ACC112 (cell line): Measurements from ENCODE around the gene IFNA8.
"Not testable (repeated sequence)": the region's sequence is repeated elsewhere in the genome, so short reads cannot be mapped to it uniquely, and the experiment has no call there.

Experiments used
- H2AFZ ChIP-seq: fragments of 200-600 bp; sonication (generic); one replicate; pipeline ENCODE4 v1.6.0; 2017; ENCODE audit warnings: antibody characterized with exemption, low read length; ENCODE audit not compliant: unreplicated experiment
- H3K27ac ChIP-seq: fragments of 200-600 bp; sonication (generic); 2 replicates; pipeline ENCODE4 v1.5.1; 2014; ENCODE audit warnings: low read depth, mild to moderate bottlenecking, antibody characterized with exemption, low read length, moderate library complexity
- H3K27me3 ChIP-seq: fragments of 200-600 bp; sonication (generic); 2 replicates; pipeline ENCODE4 v1.6.1; 2014; ENCODE audit warnings: mild to moderate bottlenecking, antibody characterized with exemption, low read length, moderate library complexity, mixed read lengths; ENCODE audit not compliant: insufficient read depth
- H3K36me3 ChIP-seq: fragments of 200-600 bp; sonication (generic); 2 replicates; pipeline ENCODE4 v1.6.1; 2016; ENCODE audit warnings: mild to moderate bottlenecking, antibody characterized with exemption, low read length, moderate library complexity, mixed read lengths; ENCODE audit not compliant: insufficient read depth
- H3K4me1 ChIP-seq: fragments of 200-600 bp; sonication (generic); one replicate; pipeline ENCODE4 v1.6.1; 2016; ENCODE audit warnings: low read length, mixed read lengths; ENCODE audit not compliant: insufficient read depth, unreplicated experiment, control insufficient read depth
- H3K4me3 ChIP-seq: fragments of 200-600 bp; sonication (generic); 2 replicates; pipeline ENCODE4 v1.5.1; 2014; ENCODE audit warnings: mild to moderate bottlenecking, low read depth, low read length
- H3K79me2 ChIP-seq: fragments of 200-600 bp; sonication (generic); one replicate; pipeline ENCODE4 v1.6.0; 2016; ENCODE audit warnings: low read length; ENCODE audit not compliant: control insufficient read depth, unreplicated experiment, insufficient read depth

Gene IFNA8

DNA sequence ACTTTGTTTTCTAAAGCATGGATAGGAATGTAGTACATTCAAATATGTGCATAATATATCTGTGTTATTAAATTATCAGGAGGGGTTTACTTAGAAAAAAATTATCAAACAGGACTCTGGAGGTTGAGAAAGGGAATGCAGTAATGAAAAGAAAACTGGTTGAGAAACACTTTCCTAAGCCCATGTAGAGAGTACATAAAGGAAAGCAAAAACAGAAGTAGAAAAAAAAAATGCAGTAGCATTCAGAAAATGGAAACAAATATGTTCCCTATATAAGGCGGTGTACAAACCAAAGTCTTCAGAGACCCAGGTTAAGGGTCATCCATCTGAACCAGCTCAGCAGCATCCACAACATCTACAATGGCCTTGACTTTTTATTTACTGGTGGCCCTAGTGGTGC is at the start of gene IFNA8:
Gene IFNA8, plus strand, starts transcription at position 301 of the 400 bp plus-strand sequence. Its CDS starts 60 bp downstream, at position 361.
- H2AFZ ChIP-seq, result no peak within 1 kb of the TSS
- H3K27ac ChIP-seq, result no peak within 1 kb of the TSS
- no peak within 1 kb of the TSS for H3K4me3 ChIP-seq
- H3K27me3 ChIP-seq, result no peaks in the 10 kb centered on the region
- H3K4me1 ChIP-seq, result no peaks in the 10 kb centered on the region
- H3K79me2 ChIP-seq, result no peaks in the 10 kb centered on the region
- no peaks in the 10 kb centered on the region for H3K36me3 ChIP-seq

DNA sequence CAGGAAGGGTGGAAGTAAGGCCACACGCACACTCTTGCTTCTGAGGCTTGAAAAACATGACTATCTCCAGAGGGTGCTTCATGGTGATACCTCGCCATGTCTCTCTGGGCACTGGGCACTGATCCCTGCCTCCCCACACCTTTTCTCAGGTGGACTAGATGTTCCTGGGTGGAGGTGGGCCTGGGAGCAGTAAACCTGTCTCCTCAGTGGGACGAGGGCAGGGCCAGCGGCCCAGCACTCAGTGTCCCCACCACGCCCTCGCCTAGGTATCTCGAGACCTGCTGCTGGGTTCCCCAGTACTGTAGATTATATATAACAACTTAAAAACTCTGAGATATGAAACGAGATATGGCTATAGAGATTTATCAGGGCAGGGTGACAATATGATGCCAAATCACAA is 46.6 kb upstream of the IFNA8 start:
- Histone ChIP-seq H3K4me3 (no peak overlapping the region), H2AFZ (no peak overlapping the region), H3K36me3 (no peaks in the 10 kb centered on the region), H3K27ac (no peak overlapping the region), H3K27me3 (peaks cover 29% of the 10 kb centered on the region), H3K4me1 (peaks cover 6% of the 10 kb centered on the region), H3K79me2 (no peaks in the 10 kb centered on the region)

DNA sequence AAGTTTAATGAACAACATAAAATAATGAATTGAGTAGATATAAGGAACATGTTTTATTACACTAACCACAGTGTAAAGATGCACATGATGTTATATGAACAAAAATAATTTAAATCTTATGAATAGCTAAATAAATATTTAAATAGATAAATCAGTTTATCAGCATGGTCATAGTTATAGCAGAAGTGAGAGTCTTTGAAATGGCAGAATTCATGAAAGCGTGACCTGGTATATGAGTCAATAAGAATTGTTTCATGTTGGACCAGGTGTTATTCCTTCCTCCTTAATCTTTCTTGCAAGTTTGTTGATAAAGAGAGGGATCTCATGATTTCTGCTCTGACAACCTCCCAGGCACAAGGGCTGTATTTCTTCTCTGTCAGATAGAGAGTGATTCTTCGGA is 41.7 kb upstream of the IFNA8 start:
- H2AFZ ChIP-seq, H3K27ac ChIP-seq, H3K79me2 ChIP-seq, H3K4me1 ChIP-seq, H3K4me3 ChIP-seq, H3K36me3 ChIP-seq: not testable (repeated sequence)
- H3K27me3 ChIP-seq, result peaks cover 58% of the 10 kb centered on the region

DNA sequence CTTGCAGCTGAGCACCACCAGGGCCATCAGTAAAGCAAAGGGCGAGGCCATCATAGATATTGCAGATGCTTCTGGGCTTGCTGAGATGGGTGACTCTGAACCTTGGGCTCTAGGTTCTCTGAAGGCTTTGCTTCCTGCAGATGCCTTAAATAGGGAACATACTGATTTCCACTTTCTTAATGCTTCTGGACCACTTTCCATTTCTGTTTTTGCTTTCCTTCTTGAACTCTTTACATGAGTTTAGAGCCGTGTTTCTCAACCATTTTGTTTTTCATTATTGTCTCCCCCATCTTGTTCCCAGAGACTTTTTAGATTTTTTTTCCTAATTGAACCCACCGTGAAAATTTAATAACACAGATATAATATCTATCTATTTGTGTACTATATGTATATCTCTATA is 41.0 kb upstream of the IFNA8 start, which contains the start of gene IFNA13:
Gene IFNA13, minus strand, starts transcription at position 101 of the 400 bp plus-strand sequence. Its CDS starts 47 bp downstream, at position 54.
- Histone ChIP-seq H3K4me3 (no peak within 1 kb of the TSS), H3K27me3 (peaks cover 55% of the 10 kb centered on the region), H3K27ac (no peak within 1 kb of the TSS), H3K79me2 (no peaks in the 10 kb centered on the region), H2AFZ (no peak within 1 kb of the TSS), H3K4me1 (no peaks in the 10 kb centered on the region), H3K36me3 (no peaks in the 10 kb centered on the region)

DNA sequence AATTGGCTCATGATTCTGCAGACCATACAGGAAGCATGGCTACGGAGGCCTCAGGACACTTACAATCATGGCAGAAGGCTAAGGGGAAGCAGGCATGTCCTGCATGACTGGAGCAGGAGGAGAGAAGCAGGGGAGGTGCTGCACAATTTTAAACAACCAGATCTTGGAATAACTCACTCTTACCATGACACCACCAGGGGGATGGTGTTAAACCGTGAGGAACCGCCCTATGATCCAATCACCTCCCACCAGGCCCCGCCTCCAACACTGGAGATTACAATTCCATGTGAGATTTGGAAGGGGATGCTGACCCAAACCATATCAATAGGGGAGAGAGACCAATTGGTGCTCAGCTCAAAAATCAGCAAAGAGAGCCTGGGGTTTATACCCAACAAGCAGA is 37.5 kb upstream of the IFNA8 start:
- H3K4me3 ChIP-seq, H3K79me2 ChIP-seq, H3K27ac ChIP-seq, H3K36me3 ChIP-seq, H3K4me1 ChIP-seq, H2AFZ ChIP-seq: not testable (repeated sequence)
- peaks cover 47% of the 10 kb centered on the region for H3K27me3 ChIP-seq

DNA sequence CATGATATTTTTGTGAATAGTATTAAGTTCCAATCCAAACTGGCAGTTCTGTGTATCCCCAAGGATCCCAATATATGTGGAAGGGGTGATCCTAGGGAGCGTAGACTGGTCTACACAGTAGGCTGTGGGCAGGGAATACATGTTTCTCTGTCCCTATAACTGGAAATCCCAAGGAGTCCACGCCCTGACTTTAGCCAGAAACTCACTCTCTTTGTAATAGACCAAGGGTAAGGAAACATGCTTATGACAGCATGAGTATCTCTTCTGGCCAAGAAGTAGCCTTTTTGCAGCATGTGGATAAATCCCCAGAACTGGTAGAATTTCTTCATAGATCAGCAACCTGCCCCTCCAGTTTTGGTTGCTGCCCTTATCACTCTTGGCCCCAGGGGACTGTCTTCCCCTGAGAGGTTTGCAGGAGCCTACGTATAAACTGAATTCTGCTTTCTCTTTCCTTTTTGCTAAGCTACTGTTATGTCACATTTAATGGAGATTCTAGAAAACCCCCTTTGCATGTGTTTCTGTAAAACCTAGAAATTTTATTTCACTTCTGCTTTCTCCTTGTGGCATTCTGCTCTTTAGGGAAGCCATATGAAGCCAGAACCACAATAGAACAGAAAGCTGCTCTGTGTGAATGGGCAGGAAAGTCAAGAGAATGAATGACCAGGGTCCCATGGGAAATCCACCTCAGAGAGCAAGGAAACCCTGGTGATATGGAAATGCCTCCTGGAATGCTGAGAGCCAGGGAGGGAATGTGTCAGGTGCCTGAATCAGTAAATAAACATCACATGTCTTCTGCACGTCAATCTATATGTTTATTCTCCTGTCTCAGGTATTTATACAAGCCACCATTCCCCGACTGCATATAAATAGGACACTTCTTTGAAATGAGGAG is 27.2 kb upstream of the IFNA8 start:
- no peak overlapping the region for H3K27ac ChIP-seq
- peaks cover 68% of the 10 kb centered on the region for H3K27me3 ChIP-seq
- no peak overlapping the region for H2AFZ ChIP-seq
- H3K79me2 ChIP-seq, result no peaks in the 10 kb centered on the region
- peaks cover 9% of the 10 kb centered on the region for H3K4me1 ChIP-seq
- peak overlapping the region; percentile 64 for H3K4me3 ChIP-seq
- H3K36me3 ChIP-seq, result no peaks in the 10 kb centered on the region

DNA sequence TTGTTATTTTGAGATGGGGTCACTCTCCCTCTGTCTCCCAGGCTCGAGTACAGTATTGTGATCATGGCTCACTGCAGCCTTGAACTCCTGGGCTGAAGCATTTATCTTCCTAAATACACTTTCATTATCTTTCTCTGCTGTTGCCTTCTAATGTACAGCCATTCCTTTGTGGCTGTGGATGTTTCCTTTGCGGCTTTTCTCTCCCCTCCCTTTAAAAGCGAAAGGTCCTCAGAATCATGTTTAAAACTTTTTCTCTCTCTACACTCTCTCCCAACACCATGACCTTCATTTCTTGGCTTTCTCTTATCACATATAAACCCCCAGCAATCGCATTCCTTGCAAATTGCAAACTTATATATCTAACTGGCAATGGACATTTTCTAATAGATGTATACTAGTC is 25.3 kb upstream of the IFNA8 start:
- H2AFZ ChIP-seq, result peak overlapping the region; percentile 2
- H3K79me2 ChIP-seq, result no peaks in the 10 kb centered on the region
- H3K36me3 ChIP-seq, result no peaks in the 10 kb centered on the region
- no peak overlapping the region for H3K27ac ChIP-seq
- H3K4me1 ChIP-seq, result peaks cover 9% of the 10 kb centered on the region
- no peak overlapping the region for H3K4me3 ChIP-seq
- peaks cover 61% of the 10 kb centered on the region for H3K27me3 ChIP-seq

DNA sequence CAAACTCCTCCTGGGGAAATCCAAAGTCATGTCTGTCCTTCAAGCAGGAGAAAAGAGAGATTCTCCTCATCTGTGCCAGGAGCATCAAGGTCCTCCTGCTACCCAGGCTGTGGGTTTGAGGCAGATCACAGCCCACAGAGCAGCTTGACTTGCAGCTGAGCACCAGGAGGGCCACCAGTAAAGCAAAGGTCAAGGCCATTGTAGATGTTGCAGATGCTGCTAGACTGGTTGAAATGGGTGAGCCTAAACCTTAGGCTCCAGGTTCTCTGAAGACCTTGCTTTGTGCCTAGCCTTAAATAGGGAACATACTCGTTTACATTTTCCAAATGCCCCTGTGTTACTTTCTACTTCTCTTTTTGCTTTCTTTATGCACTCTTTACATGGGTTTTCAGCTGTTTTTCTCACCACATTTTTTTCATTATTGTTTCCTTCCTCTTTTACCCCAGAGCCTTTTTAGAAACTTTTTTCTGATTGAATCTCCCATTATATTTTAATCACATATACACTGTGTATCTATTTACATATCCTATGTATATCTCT is 23.7 kb upstream of the IFNA8 start, which contains the start of gene IFNA2:
Gene IFNA2, minus strand, starts transcription at position 268 of the 540 bp plus-strand sequence. Its CDS starts 69 bp downstream, at position 199.
- no peak within 1 kb of the TSS for H3K4me3 ChIP-seq
- no peak within 1 kb of the TSS for H2AFZ ChIP-seq
- no peak within 1 kb of the TSS for H3K27ac ChIP-seq
- H3K4me1 ChIP-seq, result peaks cover 9% of the 10 kb centered on the region
- no peaks in the 10 kb centered on the region for H3K36me3 ChIP-seq
- peaks cover 62% of the 10 kb centered on the region for H3K27me3 ChIP-seq
- H3K79me2 ChIP-seq, result no peaks in the 10 kb centered on the region

DNA sequence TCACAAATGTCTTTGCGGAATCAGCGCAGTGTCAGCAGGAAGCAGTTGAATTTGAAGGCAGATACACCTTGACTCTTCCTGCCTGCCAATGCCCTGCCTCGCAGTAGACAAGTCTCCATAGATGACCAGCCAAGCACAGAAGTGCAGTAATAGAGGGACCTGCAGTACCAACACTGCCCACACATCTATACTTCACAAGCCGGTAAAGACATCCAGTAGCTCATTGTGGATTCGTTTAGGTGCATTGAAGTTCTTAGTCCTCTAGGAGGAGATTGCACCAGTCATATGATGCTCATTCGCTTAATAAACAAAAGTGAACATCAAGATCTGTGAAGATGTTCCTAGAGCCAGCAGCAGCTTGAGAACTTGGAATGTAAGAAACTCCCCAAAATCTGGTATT is 16.6 kb upstream of the IFNA8 start:
- Histone ChIP-seq H3K36me3 (no peaks in the 10 kb centered on the region), H3K4me1 (no peaks in the 10 kb centered on the region)

DNA sequence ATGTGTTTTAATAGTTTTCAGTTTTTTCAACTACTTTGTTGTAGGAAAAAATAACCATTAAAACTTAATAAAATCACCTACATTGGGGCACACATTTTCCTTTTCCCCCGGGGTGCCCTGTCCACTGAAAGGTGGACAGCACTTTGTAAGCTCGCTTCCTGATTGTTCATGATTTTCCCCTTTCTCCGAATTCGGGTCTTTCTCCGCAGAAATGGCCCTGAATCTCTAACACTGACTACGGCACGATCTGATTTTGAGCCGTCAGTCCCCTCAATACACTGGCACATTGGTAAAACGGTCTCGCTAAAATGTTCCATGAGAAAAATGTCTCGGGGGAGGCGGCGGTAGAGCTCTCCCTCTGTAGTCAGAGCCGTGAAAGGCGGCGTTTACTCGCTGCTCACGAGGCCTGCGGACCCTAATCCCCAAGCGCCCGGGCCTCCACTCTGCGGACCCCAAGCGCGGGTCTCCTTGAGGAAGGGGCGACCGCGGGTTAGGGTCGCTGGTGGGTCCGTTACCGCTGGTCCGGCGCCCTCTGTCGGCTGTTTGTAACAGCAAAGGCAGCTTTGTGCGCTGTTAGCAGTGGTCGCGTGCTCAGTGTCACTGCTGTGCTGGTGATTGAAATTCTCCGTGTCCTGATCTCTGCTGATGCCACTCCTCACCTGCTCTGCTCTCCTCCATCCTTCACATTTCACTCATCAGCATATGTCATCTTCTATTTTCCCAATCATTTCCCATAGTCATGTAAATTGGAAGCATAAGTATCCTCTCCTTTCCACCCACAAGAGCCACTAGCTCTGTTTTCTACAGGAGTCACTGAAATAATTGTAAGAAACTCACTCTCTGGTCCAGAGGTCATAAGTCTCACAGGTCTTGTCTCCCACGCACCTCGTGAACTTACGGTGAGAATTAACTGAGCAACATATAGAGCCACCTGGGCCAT is 12.9 kb upstream of the IFNA8 start:
- no peaks in the 10 kb centered on the region for H3K79me2 ChIP-seq
- peaks cover 4% of the 10 kb centered on the region for H3K4me1 ChIP-seq
- H3K4me3 ChIP-seq, result peak overlapping the region; percentile 85
- H3K27ac ChIP-seq, result no peak overlapping the region
- H2AFZ ChIP-seq, result peak overlapping the region; percentile 66
- peaks cover 46% of the 10 kb centered on the region for H3K27me3 ChIP-seq
- H3K36me3 ChIP-seq, result no peaks in the 10 kb centered on the region

More for the DNA sequence above, 16.6 kb upstream of the IFNA8 start:
- Histone ChIP-seq H3K4me3 (no peak overlapping the region), H3K27ac (no peak overlapping the region), H3K27me3 (peaks cover 67% of the 10 kb centered on the region), H2AFZ (no peak overlapping the region), H3K79me2 (no peaks in the 10 kb centered on the region)
